Measurements from ENCODE around the gene DNAH17.

Gene DNAH17

DNA sequence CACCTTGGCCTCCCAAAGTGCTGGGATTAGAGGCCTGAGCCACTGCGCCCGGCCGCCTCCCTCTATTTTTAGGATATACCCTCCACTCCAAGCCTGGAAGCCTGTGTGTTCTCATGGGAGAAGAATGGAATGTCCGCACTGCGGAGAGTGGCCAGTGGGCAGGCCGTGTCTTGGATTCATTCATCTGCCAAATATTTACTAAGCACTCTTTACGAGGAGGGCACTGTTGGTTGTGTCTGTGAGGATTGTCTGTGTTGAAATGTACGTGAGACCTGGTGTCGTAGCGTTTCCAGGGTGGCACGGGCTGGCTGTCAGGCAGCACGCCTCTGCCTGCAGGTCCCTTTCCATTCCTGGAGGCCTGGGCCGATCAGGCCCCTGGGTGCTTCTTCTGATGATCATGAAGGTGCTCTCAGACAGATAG lies 179.5 kb downstream of the DNAH17 start:
- peaks cover 85% of the 10 kb centered on the region for H3K36me3 ChIP-seq (ENCODE audit: control insufficient read depth, insufficient read depth, low read length)
- no peaks in the 10 kb centered on the region for H3K9me3 ChIP-seq (ENCODE audit: control insufficient read depth, insufficient read depth, low read length)
- H3K27ac ChIP-seq (ENCODE audit: low read depth, low read length), result no peak overlapping the region
- no peaks in the 10 kb centered on the region for H3K27me3 ChIP-seq (ENCODE audit: control insufficient read depth, insufficient read depth, low read length)
- H3K4me1 ChIP-seq (ENCODE audit: control insufficient read depth, insufficient read depth, low read length), result no peaks in the 10 kb centered on the region
- no peak overlapping the region for H3K4me3 ChIP-seq (ENCODE audit: low read depth, low read length)
- no peak overlapping the region for H3K9ac ChIP-seq (ENCODE audit: low read depth, low read length)

- H3K9ac ChIP-seq (ENCODE audit: low read depth, low read length), result no peak overlapping the region
- 0 out of 2 replicates have a peak, but pooled peaks cover 4% of the 10 kb centered on the region for H3K4me1 ChIP-seq (ENCODE audit: control insufficient read depth, insufficient read depth, low read length)
- H3K27ac ChIP-seq (ENCODE audit: low read depth, low read length), result no peak overlapping the region
- H3K36me3 ChIP-seq (ENCODE audit: control insufficient read depth, insufficient read depth, low read length), result peaks cover 79% of the 10 kb centered on the region
- H3K27me3 ChIP-seq (ENCODE audit: control insufficient read depth, insufficient read depth, low read length), result no peaks in the 10 kb centered on the region
- no peak overlapping the region for H3K4me3 ChIP-seq (ENCODE audit: low read depth, low read length)
- no peaks in the 10 kb centered on the region for H3K9me3 ChIP-seq (ENCODE audit: control insufficient read depth, insufficient read depth, low read length)
Observed at GRCh38 chr17:78396441-78397337, 180.5 kb downstream of the DNAH17 start.

DNA sequence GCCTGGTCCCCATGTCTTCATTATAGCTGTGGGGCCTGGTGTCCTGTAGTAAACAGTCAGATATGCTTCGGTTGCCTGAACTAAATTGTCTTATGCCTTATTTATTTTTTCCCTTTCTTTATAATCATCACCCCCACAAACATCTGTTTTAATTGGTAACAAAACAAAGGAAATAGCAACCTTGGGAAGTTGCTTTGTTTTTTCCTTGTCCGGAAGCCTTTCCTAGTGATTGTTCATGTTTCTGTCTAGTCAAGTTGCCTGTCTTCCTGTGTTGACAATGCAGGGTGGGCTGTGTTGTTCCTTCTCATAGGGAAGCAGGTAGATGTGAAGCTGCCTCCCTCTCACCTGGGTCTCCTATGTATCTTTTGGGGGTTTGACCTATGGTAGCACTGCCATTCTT lies 182.0 kb downstream of the DNAH17 start:
- H3K36me3 ChIP-seq (ENCODE audit: control insufficient read depth, insufficient read depth, low read length), result peaks cover 67% of the 10 kb centered on the region
- 0 out of 2 replicates have a peak overlapping the region, but pooled peaks have one; percentile 18 for H3K9ac ChIP-seq (ENCODE audit: low read depth, low read length)
- H3K4me3 ChIP-seq (ENCODE audit: low read depth, low read length), result no peak overlapping the region
- 0 out of 2 replicates have a peak, but pooled peaks cover 9% of the 10 kb centered on the region for H3K4me1 ChIP-seq (ENCODE audit: control insufficient read depth, insufficient read depth, low read length)
- H3K27me3 ChIP-seq (ENCODE audit: control insufficient read depth, insufficient read depth, low read length), result no peaks in the 10 kb centered on the region
- H3K9me3 ChIP-seq (ENCODE audit: control insufficient read depth, insufficient read depth, low read length), result no peaks in the 10 kb centered on the region
- no peak overlapping the region for H3K27ac ChIP-seq (ENCODE audit: low read depth, low read length)

- Histone ChIP-seq H3K9ac (ENCODE audit: low read depth, low read length) (no peak overlapping the region), H3K36me3 (ENCODE audit: control insufficient read depth, insufficient read depth, low read length) (peaks cover 57% of the 10 kb centered on the region), H3K9me3 (ENCODE audit: control insufficient read depth, insufficient read depth, low read length) (no peaks in the 10 kb centered on the region), H3K4me1 (ENCODE audit: control insufficient read depth, insufficient read depth, low read length) (0 out of 2 replicates have a peak, but pooled peaks cover 14% of the 10 kb centered on the region), H3K27ac (ENCODE audit: low read depth, low read length) (no peak overlapping the region), H3K4me3 (ENCODE audit: low read depth, low read length) (no peak overlapping the region), H3K27me3 (ENCODE audit: control insufficient read depth, insufficient read depth, low read length) (no peaks in the 10 kb centered on the region)
Observed at GRCh38 chr17:78394209-78394608, 183.0 kb downstream of the DNAH17 start.

GRCh38 chr17:78393575-78393974 lies 183.6 kb downstream of the DNAH17 start:
- 0 out of 2 replicates have a peak, but pooled peaks cover 14% of the 10 kb centered on the region for H3K4me1 ChIP-seq (ENCODE audit: control insufficient read depth, insufficient read depth, low read length)

DNA sequence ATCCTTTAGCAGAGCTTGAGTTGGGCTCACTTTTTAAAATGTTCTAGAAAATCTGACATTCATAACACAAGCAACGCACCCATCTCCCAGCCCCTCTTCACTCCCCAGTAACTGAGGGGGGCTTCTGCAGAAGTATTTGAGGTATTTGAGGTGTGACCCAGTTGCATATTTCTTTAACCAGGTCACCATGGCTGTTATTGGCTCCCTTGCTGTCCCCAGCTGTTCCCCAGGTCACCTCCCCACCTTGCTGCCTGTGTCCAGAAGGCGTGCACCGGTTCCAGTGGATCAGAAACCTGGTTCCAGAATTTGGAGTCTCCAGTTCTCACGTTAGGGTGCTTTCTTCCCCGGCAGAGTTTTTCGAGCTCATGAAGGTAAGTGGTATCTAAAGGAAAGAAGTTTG lies 184.9 kb downstream of the DNAH17 start:
- Histone ChIP-seq H3K9me3 (ENCODE audit: control insufficient read depth, insufficient read depth, low read length) (no peaks in the 10 kb centered on the region), H3K27me3 (ENCODE audit: control insufficient read depth, insufficient read depth, low read length) (no peaks in the 10 kb centered on the region), H3K4me1 (ENCODE audit: control insufficient read depth, insufficient read depth, low read length) (0 out of 2 replicates have a peak, but pooled peaks cover 14% of the 10 kb centered on the region), H3K4me3 (ENCODE audit: low read depth, low read length) (no peak overlapping the region), H3K36me3 (ENCODE audit: control insufficient read depth, insufficient read depth, low read length) (peaks cover 40% of the 10 kb centered on the region), H3K27ac (ENCODE audit: low read depth, low read length) (no peak overlapping the region), H3K9ac (ENCODE audit: low read depth, low read length) (no peak overlapping the region)

More at GRCh38 chr17:78393575-78393974, 183.6 kb downstream of the DNAH17 start:
- H3K36me3 ChIP-seq (ENCODE audit: control insufficient read depth, insufficient read depth, low read length), result peaks cover 51% of the 10 kb centered on the region
- no peaks in the 10 kb centered on the region for H3K27me3 ChIP-seq (ENCODE audit: control insufficient read depth, insufficient read depth, low read length)
- no peaks in the 10 kb centered on the region for H3K9me3 ChIP-seq (ENCODE audit: control insufficient read depth, insufficient read depth, low read length)
- H3K4me3 ChIP-seq (ENCODE audit: low read depth, low read length), result no peak overlapping the region
- no peak overlapping the region for H3K9ac ChIP-seq (ENCODE audit: low read depth, low read length)
- no peak overlapping the region for H3K27ac ChIP-seq (ENCODE audit: low read depth, low read length)

- no peak overlapping the region for H3K27ac ChIP-seq (ENCODE audit: low read depth, low read length)
- H3K9me3 ChIP-seq (ENCODE audit: control insufficient read depth, insufficient read depth, low read length), result no peaks in the 10 kb centered on the region
- no peak overlapping the region for H3K4me3 ChIP-seq (ENCODE audit: low read depth, low read length)
- H3K9ac ChIP-seq (ENCODE audit: low read depth, low read length), result no peak overlapping the region
- H3K36me3 ChIP-seq (ENCODE audit: control insufficient read depth, insufficient read depth, low read length), result peaks cover 38% of the 10 kb centered on the region
- no peaks in the 10 kb centered on the region for H3K27me3 ChIP-seq (ENCODE audit: control insufficient read depth, insufficient read depth, low read length)
- 0 out of 2 replicates have a peak, but pooled peaks cover 14% of the 10 kb centered on the region for H3K4me1 ChIP-seq (ENCODE audit: control insufficient read depth, insufficient read depth, low read length)
Observed at GRCh38 chr17:78391843-78392242, 185.4 kb downstream of the DNAH17 start.

DNA sequence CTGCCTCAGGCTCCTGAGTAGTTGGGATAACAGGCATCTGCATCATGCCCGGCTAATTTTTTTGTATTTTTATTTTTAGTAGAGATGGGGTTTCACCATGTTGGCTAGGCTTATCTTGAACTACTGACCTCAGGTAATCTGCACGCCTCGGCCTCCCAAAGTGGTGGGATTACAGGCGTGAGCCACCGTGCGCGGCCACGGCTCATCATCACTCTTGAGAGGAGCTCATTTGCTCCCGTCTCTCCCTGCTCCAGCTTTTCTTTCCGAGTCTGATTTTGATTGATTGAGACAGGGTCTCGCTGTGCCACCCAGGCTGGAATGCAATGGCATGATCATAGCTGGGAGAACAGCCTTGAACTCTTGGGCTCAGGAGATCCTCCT lies 186.2 kb downstream of the DNAH17 start:
- no peak overlapping the region for H3K4me3 ChIP-seq (ENCODE audit: low read depth, low read length)
- H3K27me3 ChIP-seq (ENCODE audit: control insufficient read depth, insufficient read depth, low read length), result no peaks in the 10 kb centered on the region
- no peak overlapping the region for H3K27ac ChIP-seq (ENCODE audit: low read depth, low read length)
- H3K36me3 ChIP-seq (ENCODE audit: control insufficient read depth, insufficient read depth, low read length), result peaks cover 30% of the 10 kb centered on the region
- H3K9me3 ChIP-seq (ENCODE audit: control insufficient read depth, insufficient read depth, low read length), result no peaks in the 10 kb centered on the region
- peaks cover 21% of the 10 kb centered on the region for H3K4me1 ChIP-seq (ENCODE audit: control insufficient read depth, insufficient read depth, low read length)
- H3K9ac ChIP-seq (ENCODE audit: low read depth, low read length), result no peak overlapping the region

DNA sequence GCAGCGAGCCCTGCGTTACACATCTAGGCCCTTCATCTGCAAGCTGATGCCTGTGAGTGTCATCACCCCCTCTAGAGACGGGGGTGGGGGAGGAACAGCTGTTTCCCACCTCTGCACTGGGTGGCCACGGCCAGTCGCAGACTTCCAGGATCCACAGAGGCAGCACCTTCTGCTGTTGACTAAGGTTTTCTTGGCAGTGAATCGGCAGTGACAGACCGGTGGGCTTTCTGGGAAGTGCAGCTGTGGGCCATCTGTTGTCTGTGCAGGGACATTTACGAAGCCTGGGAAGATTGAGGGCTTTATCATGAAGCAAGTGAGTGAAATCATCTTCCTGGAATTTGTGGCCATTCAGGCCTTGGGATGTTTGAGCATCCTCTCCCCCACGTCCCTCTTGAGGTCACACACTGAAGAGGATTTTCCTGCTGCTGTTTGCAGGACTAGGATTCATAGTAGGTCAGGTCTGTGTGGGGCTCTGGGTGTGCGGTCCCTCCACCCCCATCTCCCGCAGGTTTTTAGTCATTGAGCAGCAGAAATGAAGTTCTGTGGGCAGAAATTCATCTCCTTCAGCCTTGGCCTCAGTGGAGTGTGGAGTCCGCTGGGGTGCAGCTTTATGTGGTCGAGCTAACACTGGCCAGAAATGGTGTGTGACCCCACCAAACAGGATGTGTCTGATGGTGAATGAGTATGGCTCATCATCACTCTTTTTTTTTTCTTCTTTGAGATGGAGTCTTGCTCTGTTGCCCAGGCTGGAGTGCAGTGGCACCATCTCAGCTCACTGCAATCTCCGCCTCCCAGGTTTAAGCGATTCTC lies 186.8 kb downstream of the DNAH17 start:
- H3K4me1 ChIP-seq (ENCODE audit: control insufficient read depth, insufficient read depth, low read length), result peaks cover 27% of the 10 kb centered on the region
- peaks cover 24% of the 10 kb centered on the region for H3K36me3 ChIP-seq (ENCODE audit: control insufficient read depth, insufficient read depth, low read length)
- H3K27ac ChIP-seq (ENCODE audit: low read depth, low read length), result peak overlapping the region; percentile 51

DNA sequence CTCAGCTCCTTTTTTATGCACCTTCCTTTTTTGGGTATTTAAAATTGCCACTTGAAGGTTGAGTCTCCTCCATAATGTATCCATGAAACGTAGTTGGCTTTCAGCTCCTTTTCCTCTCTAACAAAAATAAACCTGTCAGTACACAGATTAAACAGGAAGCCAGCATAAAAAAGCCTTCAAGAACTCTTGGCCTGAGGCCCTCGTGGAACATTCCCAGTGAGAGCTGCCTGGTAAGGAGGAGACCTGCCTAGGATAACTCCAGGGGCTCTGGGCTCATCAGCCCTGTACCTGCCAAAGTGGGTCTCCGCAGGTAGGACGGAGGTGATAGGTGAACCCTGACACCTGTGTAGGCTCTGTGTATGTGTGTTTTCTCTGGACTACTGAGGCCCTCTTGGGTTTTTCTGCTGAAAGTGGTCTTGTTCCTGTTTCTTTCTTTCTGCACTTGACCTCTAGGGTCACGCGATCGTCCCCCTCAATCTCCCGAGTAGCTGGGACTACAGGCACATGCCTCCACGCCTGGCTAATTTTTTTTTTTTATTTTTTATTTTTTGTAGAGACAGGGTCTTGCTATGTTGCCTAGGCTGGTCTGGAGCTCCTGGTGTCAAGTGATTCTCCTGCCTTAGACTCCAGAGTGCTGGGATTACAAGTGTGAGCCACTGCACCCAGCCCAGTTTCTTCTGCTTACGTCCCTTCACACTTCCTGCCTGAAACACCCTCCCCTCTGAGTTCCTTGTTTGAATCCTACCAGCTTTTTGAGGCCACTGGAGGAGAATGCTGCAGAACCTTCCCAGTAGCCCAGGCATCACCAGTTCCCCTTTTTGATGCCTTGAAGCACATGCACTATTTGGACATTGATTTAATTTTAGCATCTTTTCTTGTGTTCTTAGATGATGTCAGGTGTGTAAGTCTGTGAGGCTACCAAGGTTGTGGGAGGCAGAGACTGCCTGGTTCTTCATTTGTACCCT lies 188.9 kb downstream of the DNAH17 start:
- H3K27ac ChIP-seq (ENCODE audit: low read depth, low read length), result no peak overlapping the region
- no peak overlapping the region for H3K4me3 ChIP-seq (ENCODE audit: low read depth, low read length)
- no peaks in the 10 kb centered on the region for H3K9me3 ChIP-seq (ENCODE audit: control insufficient read depth, insufficient read depth, low read length)
- H3K4me1 ChIP-seq (ENCODE audit: control insufficient read depth, insufficient read depth, low read length), result peaks cover 40% of the 10 kb centered on the region
- H3K9ac ChIP-seq (ENCODE audit: low read depth, low read length), result no peak overlapping the region
- peaks cover 9% of the 10 kb centered on the region for H3K36me3 ChIP-seq (ENCODE audit: control insufficient read depth, insufficient read depth, low read length)
- H3K27me3 ChIP-seq (ENCODE audit: control insufficient read depth, insufficient read depth, low read length), result no peaks in the 10 kb centered on the region

More for the DNA sequence above, 186.8 kb downstream of the DNAH17 start:
- Histone ChIP-seq H3K9ac (ENCODE audit: low read depth, low read length) (no peak overlapping the region), H3K9me3 (ENCODE audit: control insufficient read depth, insufficient read depth, low read length) (no peaks in the 10 kb centered on the region), H3K4me3 (ENCODE audit: low read depth, low read length) (no peak overlapping the region), H3K27me3 (ENCODE audit: control insufficient read depth, insufficient read depth, low read length) (no peaks in the 10 kb centered on the region)
